RCC 7860 (cell line): ENCODE results near the gene SLC35D1.
A peak's percentile ranks its signal among the peaks of the same experiment; 100 is the strongest.
"Not testable (repeated sequence)": the region's sequence is repeated elsewhere in the genome, so short reads cannot be mapped to it uniquely, and the experiment has no call there.

Experiments
- DNase-seq: peaks from one replicate; pipeline ENCODE4 v3.0.0-alpha.2; 2015; ENCODE audit warnings: low spot score
- FAIRE-seq: peaks from 2 replicates; lab custom pipeline; 2012; peaks lifted over from hg19 to GRCh38; lab: Jason Lieb, UNC

Gene SLC35D1

GRCh38 chr1:66996018-66996682 lies 57.8 kb downstream of the SLC35D1 start:
- peak; percentile 41 for DNase-seq
- FAIRE-seq, result peak; percentile 57

GRCh38 chr1:66993076-66993475 lies 60.9 kb downstream of the SLC35D1 start:
- DNase-seq (no peak), FAIRE-seq (no peak)

GRCh38 chr1:66985835-66986234 lies 68.1 kb downstream of the SLC35D1 start:
- DNase-seq (no peak), FAIRE-seq (no peak)

DNA sequence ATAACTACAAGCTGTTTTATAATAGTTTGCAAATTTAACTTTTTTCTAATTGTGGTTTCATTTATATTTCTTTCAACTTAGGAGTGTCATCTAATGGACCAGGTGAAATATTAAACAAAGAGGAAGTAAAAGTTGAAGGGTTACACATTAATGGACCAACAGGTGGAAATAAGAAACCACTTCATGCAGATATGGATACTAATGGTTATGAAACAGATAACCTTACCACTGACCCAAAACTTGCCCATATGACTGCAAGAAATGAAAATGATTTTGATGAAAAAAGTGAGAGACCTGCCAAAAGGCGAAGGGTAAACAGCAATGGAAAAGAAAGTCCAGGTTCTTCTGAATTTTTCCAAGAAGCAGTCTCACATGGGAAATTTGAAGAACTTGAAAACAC lies 69.5 kb downstream of the SLC35D1 start:
- FAIRE-seq (peak; percentile 52), DNase-seq (no peak)

GRCh38 chr1:66982561-66983260 lies 71.2 kb downstream of the SLC35D1 start:
- FAIRE-seq (no peak), DNase-seq (no peak)

GRCh38 chr1:66981679-66982078 lies 72.3 kb downstream of the SLC35D1 start:
- DNase-seq, result no peak

DNA sequence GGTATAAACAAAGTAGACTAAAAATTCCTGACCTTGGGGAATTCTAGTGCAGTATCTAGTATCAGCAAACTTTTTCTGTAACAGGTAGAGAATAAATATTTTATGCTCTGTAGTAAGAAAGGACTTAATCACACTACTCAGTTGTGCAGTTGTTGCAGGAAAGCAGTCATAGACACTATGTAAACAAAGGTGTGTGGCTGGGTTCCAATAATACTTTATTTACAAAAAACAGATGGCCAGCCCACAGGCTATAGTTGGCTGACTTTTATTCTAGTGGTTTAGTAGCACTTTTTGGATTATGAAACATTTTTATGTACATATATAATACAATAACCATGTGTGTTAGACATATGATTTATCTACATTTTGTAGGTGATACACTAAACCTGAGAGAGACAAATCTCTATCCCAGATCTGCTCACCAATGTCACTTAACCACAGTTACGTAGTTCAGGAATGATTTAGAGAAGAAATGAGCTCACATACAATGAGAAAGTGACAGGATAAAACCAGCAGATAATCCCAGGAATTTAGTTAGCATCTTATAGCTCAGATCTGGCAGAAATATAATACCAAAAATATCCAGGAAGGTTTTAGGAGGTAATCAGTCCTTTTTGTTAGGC lies 73.1 kb downstream of the SLC35D1 start:
- FAIRE-seq (no peak), DNase-seq (no peak)

More at GRCh38 chr1:66981679-66982078, 72.3 kb downstream of the SLC35D1 start:
- FAIRE-seq, result no peak

DNA sequence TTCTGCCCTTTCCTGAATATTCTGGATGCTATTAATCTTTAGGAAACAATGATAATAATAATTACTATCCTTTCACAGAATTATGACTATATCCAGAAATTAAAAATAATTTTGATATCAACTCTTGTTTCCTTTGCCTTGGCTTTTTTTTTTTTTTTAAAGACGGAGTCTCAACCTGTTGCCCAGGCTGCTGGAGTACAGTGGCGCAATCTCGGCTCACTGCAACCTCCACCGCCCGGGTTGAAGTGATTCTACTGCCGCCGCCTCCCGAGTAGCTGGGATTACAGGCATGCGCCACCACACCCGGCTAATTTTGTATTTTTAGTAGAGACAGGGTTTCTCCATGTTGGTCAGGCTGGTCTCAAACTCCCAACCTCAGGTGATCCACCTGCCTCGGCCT lies 74.3 kb downstream of the SLC35D1 start:
- not testable (repeated sequence) for DNase-seq, FAIRE-seq

GRCh38 chr1:66978201-66978600 lies 75.7 kb downstream of the SLC35D1 start:
- FAIRE-seq (no peak), DNase-seq (no peak)

- FAIRE-seq, result no peak
- no peak for DNase-seq
Observed at GRCh38 chr1:66968574-66968973, 85.4 kb downstream of the SLC35D1 start.

GRCh38 chr1:66966188-66966873 lies 87.6 kb downstream of the SLC35D1 start:
- not testable (repeated sequence) for DNase-seq, FAIRE-seq

DNA sequence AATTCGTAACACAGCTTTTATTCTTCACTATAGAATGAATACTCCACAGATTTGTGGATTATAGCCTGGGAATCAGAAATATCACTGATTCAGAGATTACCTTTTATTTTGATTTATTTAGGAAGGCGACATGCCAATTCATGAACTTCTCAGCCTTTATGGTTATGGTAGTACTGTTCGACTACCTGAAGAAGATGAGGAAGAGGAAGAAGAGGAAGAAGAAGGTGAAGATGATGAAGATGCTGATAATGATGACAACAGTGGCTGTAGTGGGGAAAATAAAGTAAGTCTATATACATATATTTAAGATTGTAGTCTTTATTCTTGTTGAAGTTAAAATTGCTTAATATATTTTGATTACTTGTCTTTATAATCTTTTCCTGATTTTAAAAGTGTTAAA lies 96.0 kb downstream of the SLC35D1 start:
- FAIRE-seq, result no peak

GRCh38 chr1:66954208-66954607 lies 99.7 kb downstream of the SLC35D1 start:
- DNase-seq (no peak), FAIRE-seq (no peak)

More for the DNA sequence above, 96.0 kb downstream of the SLC35D1 start:
- no peak for DNase-seq

- no peak for FAIRE-seq
- peak; percentile 57 for DNase-seq
Observed at GRCh38 chr1:66951513-66951912, 102.4 kb downstream of the SLC35D1 start.
